NCI-H226 (cell line): Measurements from ENCODE around the gene HRAS.

Experiments used
- DNase-seq: peaks from one replicate; pipeline ENCODE4 v3.0.0-alpha.2; 2015

Gene HRAS

GRCh38 chr11:567011-567628 is 31.7 kb upstream of the HRAS start:
- DNase-seq = peak; percentile 1

GRCh38 chr11:565921-566509 is 30.6 kb upstream of the HRAS start:
- peak; percentile 43 for DNase-seq

- DNase-seq = no peak
Measured at GRCh38 chr11:563812-564578, 28.6 kb upstream of the HRAS start.

GRCh38 chr11:563066-563811 is 27.9 kb upstream of the HRAS start:
- DNase-seq = no peak

- peak; percentile 0 for DNase-seq
Measured at GRCh38 chr11:562046-562645, 26.8 kb upstream of the HRAS start.

- peak; percentile 92 for DNase-seq
Measured at GRCh38 chr11:561148-562003, 26.0 kb upstream of the HRAS start.

- peak; percentile 80 for DNase-seq
Measured at GRCh38 chr11:560305-561147, 25.1 kb upstream of the HRAS start, which contains the start of the genes LMNTD2 and RASSF7. Gene LMNTD2, minus strand, starts transcription at chr11:560738. Its CDS starts 22 bp downstream, at chr11:560716. Gene RASSF7, plus strand, starts transcription at chr11:560970. Its CDS starts 799 bp downstream, at chr11:561769.

- peak; percentile 9 for DNase-seq
Measured at GRCh38 chr11:559712-560304, 24.4 kb upstream of the HRAS start.

- no peak for DNase-seq
Measured at GRCh38 chr11:559020-559620, 23.7 kb upstream of the HRAS start.

GRCh38 chr11:558503-558902 is 23.1 kb upstream of the HRAS start:
- no peak for DNase-seq

- no peak for DNase-seq
Measured at GRCh38 chr11:557328-558132, 22.2 kb upstream of the HRAS start.

GRCh38 chr11:556662-557256 is 21.4 kb upstream of the HRAS start:
- no peak for DNase-seq

GRCh38 chr11:555780-556661 is 20.6 kb upstream of the HRAS start:
- DNase-seq = no peak

GRCh38 chr11:555227-555779 is 19.9 kb upstream of the HRAS start:
- DNase-seq = no peak

GRCh38 chr11:554428-555226 is 19.3 kb upstream of the HRAS start:
- DNase-seq = peak; percentile 68

- DNase-seq = no peak
Measured at GRCh38 chr11:553988-554340, 18.6 kb upstream of the HRAS start.
